Left ventricle myocardium inferior (tissue), 1 donor: ENCODE results near the gene TCP1. TPM values are rescaled to one million over a fixed set of nuclear protein-coding genes. Genes with fewer than 3 reads are reported as not detected.

Source experiments
- DNase-seq: peaks from one replicate; pipeline ENCODE4 v3.0.0-alpha.2; 2020
- H3K27ac ChIP-seq: fragments of 200-600 bp; replicated peaks from 2 replicates; pipeline ENCODE4 v1.8.0; 2021
- H3K27me3 ChIP-seq: fragments of 200-600 bp; 2 replicates; pipeline ENCODE4 v1.8.0; 2021; ENCODE audit warnings: low read depth
- H3K36me3 ChIP-seq: fragments of 200-600 bp; 2 replicates; pipeline ENCODE4 v1.8.0; 2021
- H3K4me1 ChIP-seq: fragments of 200-600 bp; 2 replicates; pipeline ENCODE4 v1.8.0; 2021
- H3K4me3 ChIP-seq: fragments of 200-600 bp; 2 replicates; pipeline ENCODE4 v1.8.0; 2021; ENCODE audit warnings: mild to moderate bottlenecking, moderate library complexity
- H3K9me3 ChIP-seq: fragments of 200-600 bp; replicated peaks from 2 replicates; pipeline ENCODE4 v1.8.0; 2021
- intact Hi-C: fragments of 100-400 bp; cut with micrococcal nuclease; formaldehyde crosslinking; loops from one replicate; pipeline ENCODE4 v1.11.0; 2022
- total RNA-seq: library from RNA; stranded (reverse); fragmentation: NEBNext Ultra II Directional; extraction: Animal tissue kit (Norgen Biotek cat#: 25700); gene quantifications from one replicate; pipeline ENCODE4 v1.2.1, GENCODE V29; 2021
- TF ChIP-seq, protein P1 (sequence below): fragments of 200-600 bp; IDR thresholded peaks from 2 replicates; pipeline ENCODE4 v1.8.0; 2021; ENCODE audit warnings: antibody characterized with exemption, mild to moderate bottlenecking, borderline replicate concordance
- donor health status: DM: no; HTN: yes; CAD: no; lungs with severe emphysema.

The TCP1 gene
- total RNA-seq, 1 donor from 2014 or later = 136 TPM

DNA sequence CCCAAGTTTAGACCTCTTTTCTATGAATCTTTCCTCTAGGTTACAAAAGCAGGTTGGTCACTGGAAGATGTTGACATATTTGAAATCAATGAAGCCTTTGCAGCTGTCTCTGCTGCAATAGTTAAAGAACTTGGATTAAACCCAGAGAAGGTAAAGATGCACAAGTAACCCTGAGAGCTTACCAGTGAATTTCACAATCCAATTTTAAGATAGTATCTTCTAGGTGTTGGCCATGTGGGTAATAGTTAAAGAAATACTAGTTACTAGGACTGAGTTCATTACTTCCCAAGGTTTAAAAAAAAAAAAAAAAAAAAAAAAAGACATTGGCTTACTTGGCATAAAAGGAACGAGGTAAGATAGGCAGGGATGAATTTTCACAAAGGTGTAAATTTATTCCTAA is 11.3 kb downstream of the TCP1 start:
- TF ChIP-seq, protein P1, sequence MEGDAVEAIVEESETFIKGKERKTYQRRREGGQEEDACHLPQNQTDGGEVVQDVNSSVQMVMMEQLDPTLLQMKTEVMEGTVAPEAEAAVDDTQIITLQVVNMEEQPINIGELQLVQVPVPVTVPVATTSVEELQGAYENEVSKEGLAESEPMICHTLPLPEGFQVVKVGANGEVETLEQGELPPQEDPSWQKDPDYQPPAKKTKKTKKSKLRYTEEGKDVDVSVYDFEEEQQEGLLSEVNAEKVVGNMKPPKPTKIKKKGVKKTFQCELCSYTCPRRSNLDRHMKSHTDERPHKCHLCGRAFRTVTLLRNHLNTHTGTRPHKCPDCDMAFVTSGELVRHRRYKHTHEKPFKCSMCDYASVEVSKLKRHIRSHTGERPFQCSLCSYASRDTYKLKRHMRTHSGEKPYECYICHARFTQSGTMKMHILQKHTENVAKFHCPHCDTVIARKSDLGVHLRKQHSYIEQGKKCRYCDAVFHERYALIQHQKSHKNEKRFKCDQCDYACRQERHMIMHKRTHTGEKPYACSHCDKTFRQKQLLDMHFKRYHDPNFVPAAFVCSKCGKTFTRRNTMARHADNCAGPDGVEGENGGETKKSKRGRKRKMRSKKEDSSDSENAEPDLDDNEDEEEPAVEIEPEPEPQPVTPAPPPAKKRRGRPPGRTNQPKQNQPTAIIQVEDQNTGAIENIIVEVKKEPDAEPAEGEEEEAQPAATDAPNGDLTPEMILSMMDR = no peak
- Histone ChIP-seq H3K9me3 (no peaks in the 10 kb centered on the region), H3K4me1 (peaks cover 7% of the 10 kb centered on the region), H3K27ac (no peak overlapping the region), H3K36me3 (peaks cover 63% of the 10 kb centered on the region), H3K27me3 (no peaks in the 10 kb centered on the region), H3K4me3 (no peak overlapping the region)
- DNase-seq = no peak
- intact Hi-C loops = no loop called here

DNA sequence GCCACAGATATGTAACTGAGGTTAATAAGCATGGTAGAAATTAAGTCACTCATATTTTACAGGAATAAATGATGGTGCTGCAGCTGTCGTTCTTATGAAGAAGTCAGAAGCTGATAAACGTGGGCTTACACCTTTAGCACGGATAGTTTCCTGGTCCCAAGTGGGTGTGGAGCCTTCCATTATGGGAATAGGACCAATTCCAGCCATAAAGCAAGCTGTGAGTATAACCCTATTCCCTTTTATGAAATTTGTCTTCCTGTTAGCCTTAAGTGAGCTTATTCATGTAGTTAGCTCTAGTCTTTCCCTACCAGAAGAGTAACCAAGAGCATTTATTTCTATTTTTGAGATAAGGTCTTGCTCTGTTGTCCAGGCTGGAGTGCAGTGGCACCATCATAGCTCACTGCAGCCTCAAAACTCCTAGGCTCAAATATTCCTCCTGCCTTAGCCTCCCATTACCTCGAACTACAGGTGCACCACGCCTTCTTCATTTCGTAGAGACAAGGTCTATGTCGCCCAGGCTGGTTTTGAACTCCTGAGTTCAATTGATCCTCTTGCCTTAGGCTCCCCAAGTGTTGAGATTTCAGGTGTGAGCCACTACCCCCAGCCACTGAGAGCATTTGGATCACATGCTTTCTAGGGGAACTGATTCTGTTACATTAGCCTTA is 12.0 kb downstream of the TCP1 start:
- Histone ChIP-seq H3K27me3 (no peaks in the 10 kb centered on the region), H3K36me3 (peaks cover 56% of the 10 kb centered on the region), H3K4me3 (no peak overlapping the region), H3K9me3 (peaks cover 1% of the 10 kb centered on the region), H3K27ac (no peak overlapping the region), H3K4me1 (peaks cover 5% of the 10 kb centered on the region)
- TF ChIP-seq, protein P1 = no peak
- intact Hi-C loops = no loop called here
- DNase-seq = no peak

DNA sequence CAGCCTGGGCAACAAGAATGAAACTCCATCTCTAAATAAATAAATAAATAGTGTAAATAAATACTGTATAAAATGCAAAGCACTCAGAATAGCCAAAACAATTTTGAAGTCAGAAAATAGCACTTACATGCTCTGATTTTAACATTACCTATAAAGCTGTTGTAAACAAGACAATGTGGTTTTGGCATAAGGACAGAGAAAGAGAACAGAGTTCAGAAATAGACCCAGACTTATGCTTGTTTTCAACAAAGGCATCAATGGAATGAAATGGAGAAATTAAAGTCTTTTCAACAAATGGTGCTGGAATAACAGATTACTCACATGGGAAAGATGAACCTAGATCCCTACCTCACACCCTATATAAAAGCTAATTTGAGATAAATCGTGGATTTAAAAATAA is 17.2 kb downstream of the TCP1 start:
- intact Hi-C loops = no loop called here
- peaks cover 5% of the 10 kb centered on the region for H3K9me3 ChIP-seq
- H3K27ac ChIP-seq = no peak overlapping the region
- peaks cover 28% of the 10 kb centered on the region for H3K36me3 ChIP-seq
- no peaks in the 10 kb centered on the region for H3K4me1 ChIP-seq
- TF ChIP-seq, protein P1 = no peak
- no peaks in the 10 kb centered on the region for H3K27me3 ChIP-seq
- H3K4me3 ChIP-seq = no peak overlapping the region
- no peak for DNase-seq

DNA sequence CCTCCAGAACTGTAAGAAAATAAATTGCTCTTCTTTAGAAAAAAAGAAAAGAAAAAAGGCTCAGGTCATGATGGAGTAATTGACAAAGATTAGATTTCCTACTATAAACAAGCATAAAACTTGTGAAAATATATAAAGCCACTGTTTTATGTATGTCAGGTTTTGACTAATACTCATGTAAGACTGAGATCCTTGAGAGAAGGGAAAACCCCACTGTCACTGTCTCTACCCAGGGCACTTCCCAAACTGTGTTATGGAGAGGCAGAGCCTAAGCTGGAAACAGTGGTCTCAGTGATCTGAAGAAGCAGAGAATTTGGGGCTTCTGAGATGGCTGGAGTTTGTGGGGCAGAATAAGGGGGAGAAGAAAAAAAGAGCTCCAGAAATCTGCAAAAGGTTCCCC is 19.9 kb downstream of the TCP1 start:
- no peak overlapping the region for H3K27ac ChIP-seq
- TF ChIP-seq, protein P1 = no peak
- H3K9me3 ChIP-seq = peaks cover 5% of the 10 kb centered on the region
- intact Hi-C loops = no loop called here
- no peak overlapping the region for H3K4me3 ChIP-seq
- H3K36me3 ChIP-seq = peaks cover 38% of the 10 kb centered on the region
- no peaks in the 10 kb centered on the region for H3K4me1 ChIP-seq
- no peak for DNase-seq
- no peaks in the 10 kb centered on the region for H3K27me3 ChIP-seq

DNA sequence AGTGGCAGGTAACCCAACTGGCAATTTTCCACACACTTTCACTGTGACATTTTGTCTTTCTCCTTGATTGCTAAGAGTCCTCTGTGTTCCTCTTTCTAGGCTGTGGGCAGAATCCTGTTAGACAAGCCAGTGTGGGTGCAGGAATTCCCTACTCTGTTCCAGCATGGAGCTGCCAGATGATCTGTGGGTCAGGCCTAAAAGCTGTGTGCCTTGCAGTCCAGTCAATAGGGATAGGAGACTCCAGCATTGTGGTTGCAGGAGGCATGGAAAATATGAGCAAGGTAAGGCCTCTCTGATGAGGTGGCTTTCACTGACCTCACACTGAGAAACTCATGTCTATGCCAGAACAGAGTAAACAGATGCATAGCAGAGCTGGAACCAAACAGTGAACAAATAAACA is 22.5 kb downstream of the TCP1 start:
- H3K4me3 ChIP-seq = no peak overlapping the region
- DNase-seq = no peak
- no peaks in the 10 kb centered on the region for H3K9me3 ChIP-seq
- no peak overlapping the region for H3K27ac ChIP-seq
- TF ChIP-seq, protein P1 = no peak
- peaks cover 12% of the 10 kb centered on the region for H3K4me1 ChIP-seq
- peaks cover 44% of the 10 kb centered on the region for H3K36me3 ChIP-seq
- H3K27me3 ChIP-seq = no peaks in the 10 kb centered on the region
- intact Hi-C loops = no loop called here
